ENCODE data around the gene LAMA5.

Gene LAMA5

GRCh38 chr20:62359043-62359490 is 8.0 kb downstream of the LAMA5 start:
- DNase-seq, result peak; percentile 73 to 91

DNA sequence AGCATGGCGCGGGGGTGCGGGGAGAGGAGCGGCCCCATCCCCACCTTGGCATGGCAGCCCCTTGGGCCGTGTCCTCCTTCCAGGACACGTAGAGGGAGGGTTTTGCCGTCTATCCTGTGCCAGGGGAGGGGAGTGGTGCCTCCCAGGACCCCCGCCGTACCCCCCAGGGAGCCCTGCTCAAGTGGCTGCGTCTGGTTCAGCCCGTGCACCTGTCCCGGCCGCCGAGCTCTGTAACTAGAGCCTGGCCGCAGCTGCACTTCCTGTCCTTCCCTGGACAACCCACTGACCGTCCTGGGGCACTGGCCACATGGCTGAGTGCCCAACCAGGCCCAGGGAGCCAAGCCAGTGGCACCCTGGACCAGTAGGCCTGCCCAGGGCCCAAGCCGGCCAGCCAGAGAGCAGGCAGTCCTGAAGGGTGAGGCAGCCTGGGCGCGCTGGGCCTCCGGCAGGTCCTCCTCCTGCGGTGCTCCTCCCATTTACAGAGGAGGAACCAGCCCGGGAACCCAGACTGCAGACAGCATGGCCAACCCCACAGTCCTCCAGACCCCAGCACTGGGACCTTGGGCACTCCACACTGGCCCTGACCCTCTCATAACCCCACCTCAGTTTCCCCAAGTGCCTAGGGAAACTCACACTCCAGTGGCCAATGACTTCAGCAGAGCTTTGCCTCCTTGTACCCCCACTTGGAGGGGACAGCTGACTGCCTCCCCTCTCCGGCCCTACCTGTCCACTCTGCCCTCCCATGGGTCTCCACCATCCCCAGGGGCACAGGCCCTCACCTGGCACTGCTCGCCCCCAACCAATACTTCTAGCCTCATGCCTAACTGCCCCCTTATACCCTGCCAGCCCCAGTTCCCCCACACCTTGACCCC is 8.7 kb downstream of the LAMA5 start:
- DNase-seq, result peak; percentile 50 to 81

DNA sequence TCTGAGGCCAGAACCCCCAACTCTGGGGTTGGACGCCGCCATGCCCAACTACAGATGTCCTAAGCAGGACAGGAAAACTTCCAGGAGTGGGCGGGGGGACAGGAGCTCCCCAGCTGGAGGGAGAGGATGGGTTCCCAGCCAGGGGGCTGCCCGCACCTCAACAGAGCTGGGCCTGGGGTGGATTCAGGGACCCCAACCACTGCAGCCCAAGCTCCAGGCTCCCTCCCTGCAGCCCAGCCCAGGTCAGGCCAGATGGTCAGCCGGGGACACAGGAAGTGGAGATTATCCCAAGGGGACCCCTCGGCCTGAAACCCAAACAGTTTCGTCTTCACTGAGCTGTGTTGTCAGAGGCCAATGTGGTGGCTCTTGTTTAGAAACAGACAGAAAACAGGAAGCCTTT is 9.4 kb downstream of the LAMA5 start:
- no peak for DNase-seq

GRCh38 chr20:62357187-62357667 is 9.9 kb downstream of the LAMA5 start:
- DNase-seq, result peak in 1 of 2 experiments; percentile 78

GRCh38 chr20:62356589-62357186 is 10.4 kb downstream of the LAMA5 start:
- DNase-seq, result no peak

- peak; percentile 93 to 95 for DNase-seq
Measured at GRCh38 chr20:62355878-62356588, 11.1 kb downstream of the LAMA5 start.

GRCh38 chr20:62355516-62355877 is 11.6 kb downstream of the LAMA5 start:
- peak; percentile 72 to 86 for DNase-seq

DNA sequence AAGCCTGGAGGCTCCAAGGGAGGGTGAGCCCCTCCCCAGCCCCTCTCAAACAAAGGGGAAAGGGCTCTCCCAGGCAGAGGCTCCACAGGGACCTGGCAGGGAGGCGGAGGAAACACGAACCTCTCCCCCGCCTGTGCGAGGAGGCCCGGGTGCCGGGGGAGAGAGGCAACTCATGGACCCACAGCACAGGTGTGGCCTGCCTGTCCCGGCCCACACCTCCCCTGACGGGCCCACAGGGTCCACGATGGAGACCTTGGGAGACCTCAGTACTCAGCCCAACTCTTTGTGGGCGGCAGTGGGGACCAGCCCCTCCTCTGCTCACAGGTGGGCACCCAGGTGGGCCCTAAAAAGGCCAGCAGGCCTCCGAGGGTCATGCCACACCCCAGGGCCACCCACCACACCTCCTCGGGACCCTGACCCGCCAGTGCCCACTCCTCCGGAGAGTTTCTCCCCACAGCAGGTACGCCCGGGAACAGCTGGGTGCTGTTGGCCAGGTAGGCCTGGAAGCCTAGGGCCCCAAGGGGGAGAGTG is 12.2 kb downstream of the LAMA5 start:
- DNase-seq, result no peak

GRCh38 chr20:62354031-62354808 is 12.9 kb downstream of the LAMA5 start:
- DNase-seq, result no peak

- DNase-seq, result no peak
Measured at GRCh38 chr20:62353289-62354030, 13.7 kb downstream of the LAMA5 start.

- peak; percentile 75 to 95 for DNase-seq
Measured at GRCh38 chr20:62352402-62353288, 14.5 kb downstream of the LAMA5 start.

- DNase-seq, result no peak
Measured at GRCh38 chr20:62351469-62352401, 15.4 kb downstream of the LAMA5 start.

GRCh38 chr20:62350629-62351422 is 16.3 kb downstream of the LAMA5 start:
- no peak for DNase-seq

- no peak for DNase-seq
Measured at GRCh38 chr20:62350098-62350628, 16.9 kb downstream of the LAMA5 start.

DNA sequence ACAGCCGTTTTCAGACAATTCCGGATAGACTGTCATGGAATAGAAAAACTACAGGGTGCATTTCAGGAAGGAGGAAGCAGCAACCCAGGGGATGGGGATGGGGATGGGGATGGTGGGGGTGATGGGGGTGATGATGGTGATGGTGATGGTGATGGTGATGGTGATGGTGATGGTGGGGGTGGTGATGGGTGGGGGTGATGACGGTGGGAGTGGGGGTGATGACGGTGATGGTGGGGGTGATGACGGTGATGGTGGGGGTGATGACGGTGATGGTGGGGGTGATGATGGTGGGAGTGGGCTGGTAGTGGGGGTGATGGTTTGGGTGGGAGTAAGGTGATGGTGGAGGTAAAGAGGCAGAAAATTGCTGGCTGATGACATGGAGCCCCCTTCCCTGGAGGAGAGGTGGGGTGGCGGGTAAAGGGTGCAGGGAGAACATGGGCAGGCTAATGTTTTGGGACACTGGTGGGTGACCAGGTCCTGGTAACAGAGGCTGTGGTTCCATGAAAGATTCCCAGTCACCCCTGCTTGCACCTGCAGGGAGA is 17.5 kb downstream of the LAMA5 start:
- DNase-seq, result no peak

GRCh38 chr20:62348604-62349003 is 18.5 kb downstream of the LAMA5 start:
- DNase-seq, result no peak

DNA sequence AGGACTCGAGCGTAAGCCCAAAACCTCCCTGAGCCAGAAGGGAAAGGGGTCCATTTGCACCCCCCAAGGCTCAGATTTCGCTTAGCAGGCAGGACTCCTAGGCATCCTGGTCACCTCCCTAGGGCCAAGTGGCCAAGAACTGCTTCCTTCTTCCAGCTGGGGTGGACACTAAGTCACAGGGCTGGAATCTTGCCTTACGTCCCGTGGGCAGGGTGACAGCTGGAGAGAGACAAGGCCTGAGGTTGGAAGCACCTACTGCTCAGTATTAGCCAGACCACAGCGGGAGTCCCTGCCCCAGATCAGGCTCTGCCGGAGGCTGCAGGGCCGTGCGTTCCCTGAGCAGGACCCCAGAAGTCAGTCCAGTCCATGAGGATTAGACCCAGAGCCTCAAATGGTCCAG is 19.7 kb downstream of the LAMA5 start:
- no peak for DNase-seq

- DNase-seq, result no peak
Measured at GRCh38 chr20:62347151-62347404, 20.0 kb downstream of the LAMA5 start.

Measured in SHP77 (cell line).